Ovary (tissue), 9 donors: ENCODE results near the gene RGP1. TPM values are rescaled to one million over a fixed set of nuclear protein-coding genes. Genes with fewer than 3 reads are reported as not detected.

Experiments
- DNase-seq, 5 donors: peaks; one replicate each; pipeline ENCODE4 v3.0.0-alpha.2; 2019 to 2020
- H3K27ac ChIP-seq, 2 donors: fragments of 200-600 bp; one replicate each; pipeline versions ENCODE4 v1.5.1 to v1.8.0; 2019 to 2022
- H3K27me3 ChIP-seq: fragments of 200-600 bp; one replicate; pipeline ENCODE4 v1.8.0; 2022
- H3K36me3 ChIP-seq: fragments of 200-600 bp; sonication (generic); one replicate; pipeline ENCODE4 v1.5.1; 2019
- H3K4me1 ChIP-seq: one replicate; pipeline ENCODE4 v1.8.1; 2013; ENCODE audit warnings: mild to moderate bottlenecking, moderate library complexity; ENCODE audit not compliant: insufficient read depth
- H3K4me3 ChIP-seq: fragments of 200-600 bp; sonication (generic); one replicate; pipeline ENCODE4 v1.5.1; 2017
- H3K9me3 ChIP-seq, 2 donors: fragments of 200-600 bp in 1 of 2; sonication (generic) in 1 of 2; one replicate each; pipeline versions ENCODE4 v1.5.1 to v1.8.1; 2013 to 2019; ENCODE audit warnings: mild to moderate bottlenecking in 1 of 2, moderate library complexity in 1 of 2
- EP300 ChIP-seq: sonication (generic); formaldehyde crosslinking; IDR thresholded peaks from one replicate; pipeline ENCODE4 v1.6.1; 2017; ENCODE audit warnings: antibody characterized with exemption
- POLR2A ChIP-seq: fragments of 450-650 bp; IDR thresholded peaks from one replicate; pipeline ENCODE4 v1.6.1; 2017; ENCODE audit warnings: antibody characterized with exemption, mild to moderate bottlenecking, moderate library complexity
- WGBS, 3 donors: extraction: QIAGEN DNeasy Blood & Tissue Kit in 1 of 3; methylation state at CpG; one replicate each; pipeline versions ENCODE4 v1.1.5 to v1.1.7; 2013 to 2017; 5-methylcytosine and 5-hydroxymethylcytosine counted together
- intact Hi-C, 4 donors: fragments of 100-400 bp; cut with DNase I; formaldehyde crosslinking; loops; one replicate each; pipeline versions ENCODE4 v1.11.0 to v1.15.1; 2022 to 2023
- polyA plus RNA-seq, 2 donors: library from polyadenylated mRNA; stranded (reverse); fragments of 200-250 nt in 1 of 2; fragments of 350-450 nt in 1 of 2; fragmentation: Illumina TruSeq in 1 of 2; extraction: RNeasy Lipid Tissue Mini Kit (QIAGEN cat#74804) in 1 of 2; gene quantifications; one replicate each; pipeline ENCODE4 v1.2.3, GENCODE V29; 2013 to 2014
- total RNA-seq, 7 donors: library from RNA; depleted of rRNA in 2 of 7; stranded (reverse); fragments of >200 nt in 2 of 7; fragmentation: NEBNext Ultra II Directional in 3 of 7; extraction: Animal tissue kit (Norgen Biotek cat#: 25700) in 3 of 7; gene quantifications; one replicate each; pipeline versions ENCODE4 v1.1.0 to v1.2.4, GENCODE V29; 2016 to 2023
- TF ChIP-seq, protein P1 (sequence below), 3 donors: fragments of 450-650 bp in 2 of 3; fragments of 200-600 bp in 1 of 3; IDR thresholded peaks; one replicate each; pipeline versions ENCODE4 v1.5.1 to v1.8.0; 2016 to 2022; ENCODE audit warnings: antibody characterized with exemption in 3 of 3, mild to moderate bottlenecking in 1 of 3
- donor health status: DM: no; HTN: no; CAD: no; lungs with moderate emphysema.
- donor health status: DM: no; HTN: no; CAD: no.
- donor health status: Bipolar disorder and iron deficiency.
- donor health status: DM: yes; HTN: yes; CAD: no.
- donor health status: DM: no; HTN: no; CAD: no.
- donor health status: DM: yes; HTN: yes; CAD: no.

RGP1 gene
- total and polyA plus RNA-seq, 9 donors = 9.4 to 32.3 (median 25.0) TPM

DNA sequence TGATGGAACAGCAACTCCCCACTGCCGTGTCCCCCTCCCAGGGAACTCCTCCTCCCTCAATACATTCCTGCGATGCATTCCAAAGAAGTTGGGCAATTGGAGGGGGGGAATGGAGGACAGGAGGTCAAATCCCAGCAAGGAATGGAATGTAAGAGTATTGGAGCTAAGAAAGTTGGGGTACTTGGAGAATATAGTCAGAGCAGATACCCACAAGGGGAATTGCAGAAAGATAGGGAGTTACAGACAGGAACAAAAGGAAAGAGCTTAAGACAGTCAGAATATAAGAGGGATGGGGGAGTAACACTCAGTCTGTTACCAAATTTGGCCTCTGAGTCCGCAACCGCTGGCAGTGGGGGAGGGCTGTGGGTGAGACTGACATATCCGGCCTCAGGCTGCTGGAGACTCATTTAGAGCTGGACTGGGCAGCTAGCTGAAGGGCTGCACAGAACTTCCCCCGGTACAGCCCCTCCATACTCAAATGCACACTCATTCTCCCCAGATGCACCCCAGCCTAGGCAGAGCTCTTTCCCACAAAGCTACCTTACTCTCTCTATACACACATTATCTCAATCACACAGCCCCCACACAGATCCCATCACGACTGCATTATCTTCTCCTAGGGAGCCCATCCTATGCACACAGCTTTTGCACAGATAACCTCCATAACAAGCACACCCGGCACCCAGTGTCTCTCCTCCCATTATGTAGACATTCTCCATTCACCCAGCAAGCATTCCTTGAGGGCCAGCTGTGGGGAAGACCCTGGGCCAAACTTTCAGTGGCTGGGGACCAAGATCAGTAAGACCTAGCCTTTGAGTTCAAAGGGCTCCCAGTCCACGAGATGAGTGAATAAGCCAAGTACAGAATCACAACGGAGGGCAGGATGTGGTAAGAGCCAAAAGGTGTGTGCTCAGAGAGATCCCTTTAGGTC, 20.8 kb upstream of the RGP1 start:
- peak overlapping the region; percentile 34 for H3K4me3 ChIP-seq
- 0 to 3% (median 2%) methylated on average over 10 of the region's 10 CpGs for WGBS, 3 donors
- H3K27ac ChIP-seq = peak overlapping the region in 1 of 2 donors; percentile 52
- DNase-seq = peak; percentile 72 to 79 (median 74)
- intact Hi-C loops = loop anchor here in 3 of 4 donors (5.0 kb wide), 4 partner anchors 36 to 741 kb away; partner anchors contain the start of genes CCDC107 (in 1 of the 3), DNAJB5 (in 1 of the 3) and RMRP (in 1 of the 3)
- TF ChIP-seq, protein P1, sequence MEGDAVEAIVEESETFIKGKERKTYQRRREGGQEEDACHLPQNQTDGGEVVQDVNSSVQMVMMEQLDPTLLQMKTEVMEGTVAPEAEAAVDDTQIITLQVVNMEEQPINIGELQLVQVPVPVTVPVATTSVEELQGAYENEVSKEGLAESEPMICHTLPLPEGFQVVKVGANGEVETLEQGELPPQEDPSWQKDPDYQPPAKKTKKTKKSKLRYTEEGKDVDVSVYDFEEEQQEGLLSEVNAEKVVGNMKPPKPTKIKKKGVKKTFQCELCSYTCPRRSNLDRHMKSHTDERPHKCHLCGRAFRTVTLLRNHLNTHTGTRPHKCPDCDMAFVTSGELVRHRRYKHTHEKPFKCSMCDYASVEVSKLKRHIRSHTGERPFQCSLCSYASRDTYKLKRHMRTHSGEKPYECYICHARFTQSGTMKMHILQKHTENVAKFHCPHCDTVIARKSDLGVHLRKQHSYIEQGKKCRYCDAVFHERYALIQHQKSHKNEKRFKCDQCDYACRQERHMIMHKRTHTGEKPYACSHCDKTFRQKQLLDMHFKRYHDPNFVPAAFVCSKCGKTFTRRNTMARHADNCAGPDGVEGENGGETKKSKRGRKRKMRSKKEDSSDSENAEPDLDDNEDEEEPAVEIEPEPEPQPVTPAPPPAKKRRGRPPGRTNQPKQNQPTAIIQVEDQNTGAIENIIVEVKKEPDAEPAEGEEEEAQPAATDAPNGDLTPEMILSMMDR (IDR thresholded peaks at IDR 0.05) = no peak
- TF ChIP-seq POLR2A (no peak), EP300 (peak; percentile 7)
- H3K9me3 ChIP-seq = no peaks in the 10 kb centered on the region
- no peaks in the 10 kb centered on the region for H3K27me3 ChIP-seq
- peaks cover 34% of the 10 kb centered on the region for H3K4me1 ChIP-seq
- no peaks in the 10 kb centered on the region for H3K36me3 ChIP-seq

DNA sequence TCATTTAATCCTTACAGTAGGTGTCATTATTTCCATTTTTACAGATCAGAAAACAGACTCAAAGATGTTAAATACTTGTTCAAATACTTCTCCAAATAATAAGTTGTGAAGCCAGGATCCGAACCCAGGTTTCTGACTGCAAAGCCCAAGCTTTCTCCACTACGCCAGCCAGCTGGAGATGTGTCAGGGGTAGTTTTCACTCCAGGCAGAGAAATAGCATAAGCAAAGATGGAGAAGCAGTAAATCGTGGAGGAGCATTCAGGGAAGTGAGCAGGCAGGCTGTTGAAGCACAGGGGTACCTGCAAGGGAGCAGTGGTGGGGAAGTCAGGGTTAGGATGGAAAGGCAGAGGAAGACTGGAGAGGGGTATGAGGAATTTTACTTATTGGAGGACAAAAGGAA, 20.0 kb upstream of the RGP1 start:
- Histone ChIP-seq H3K27ac (no peak overlapping the region), H3K36me3 (no peaks in the 10 kb centered on the region), H3K27me3 (no peaks in the 10 kb centered on the region), H3K9me3 (no peaks in the 10 kb centered on the region), H3K4me3 (peak overlapping the region; percentile 92), H3K4me1 (peaks cover 34% of the 10 kb centered on the region)
- TF ChIP-seq POLR2A (no peak), EP300 (no peak)
- TF ChIP-seq, protein P1 (IDR thresholded peaks at IDR 0.05) = no peak
- 13 to 30% (median 26%) methylated on average over 3 of the region's 3 CpGs for WGBS, 3 donors
- DNase-seq = no peak
- intact Hi-C loops = loop anchor here in 3 of 4 donors (5.0 kb wide), 4 partner anchors 37 to 742 kb away; partner anchors contain the start of genes CCDC107 (in 1 of the 3), DNAJB5 (in 1 of the 3) and RMRP (in 1 of the 3)

DNA sequence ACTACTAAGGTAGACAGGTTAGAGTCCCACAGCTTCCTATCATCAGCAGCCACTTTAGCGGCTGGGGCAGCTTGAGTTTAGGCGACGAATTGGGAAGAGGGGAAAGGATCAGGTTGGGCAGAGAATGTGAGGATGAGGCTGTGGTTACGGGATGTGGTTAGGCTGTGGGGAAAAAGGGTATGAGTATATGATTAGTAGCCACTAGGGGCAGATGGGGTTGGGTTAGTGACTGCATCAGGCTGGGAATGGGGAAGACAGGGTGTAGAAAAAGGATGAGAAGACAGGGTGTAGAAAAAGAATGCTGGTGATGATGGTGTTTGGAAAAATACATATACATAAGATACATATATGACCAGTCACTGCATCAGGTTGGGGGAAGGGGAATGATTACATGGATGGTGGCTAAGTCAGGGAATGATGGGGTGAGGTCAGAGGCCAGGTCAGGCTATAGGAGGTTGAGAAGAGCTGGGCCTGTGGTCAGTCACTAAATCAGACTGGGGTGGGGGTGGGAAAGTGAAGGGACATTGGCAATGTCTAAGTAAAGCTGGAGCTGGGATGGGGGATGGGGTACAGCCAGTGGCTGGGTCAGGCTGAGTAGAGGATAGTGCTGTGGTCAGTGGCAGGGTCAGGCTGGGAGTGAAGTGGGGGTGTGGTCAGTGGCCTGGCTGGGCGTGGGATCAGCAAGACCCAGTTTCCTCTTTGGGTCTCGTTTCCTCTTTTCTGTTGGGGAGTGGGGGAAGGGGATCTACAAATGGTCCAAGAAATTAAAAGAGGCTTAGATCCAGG, 19.2 kb upstream of the RGP1 start:
- intact Hi-C loops = loop anchor here in 3 of 4 donors (5.0 kb wide), 4 partner anchors 38 to 743 kb away; partner anchors contain the start of genes CCDC107 (in 1 of the 3), DNAJB5 (in 1 of the 3) and RMRP (in 1 of the 3)
- Histone ChIP-seq H3K4me3 (peak overlapping the region; percentile 92), H3K4me1 (peaks cover 34% of the 10 kb centered on the region), H3K27ac (peak overlapping the region; percentile 92 to 96), H3K36me3 (no peaks in the 10 kb centered on the region), H3K9me3 (no peaks in the 10 kb centered on the region), H3K27me3 (no peaks in the 10 kb centered on the region)
- DNase-seq = peak in 2 of 5 donors; percentile 44 to 51
- 9 to 21% (median 14%) methylated on average over 6 of the region's 6 CpGs for WGBS, 3 donors
- no peak for TF ChIP-seq POLR2A
- no peak for TF ChIP-seq EP300
- TF ChIP-seq, protein P1 (IDR thresholded peaks at IDR 0.05) = peak in 1 of 3 donors; percentile 11

DNA sequence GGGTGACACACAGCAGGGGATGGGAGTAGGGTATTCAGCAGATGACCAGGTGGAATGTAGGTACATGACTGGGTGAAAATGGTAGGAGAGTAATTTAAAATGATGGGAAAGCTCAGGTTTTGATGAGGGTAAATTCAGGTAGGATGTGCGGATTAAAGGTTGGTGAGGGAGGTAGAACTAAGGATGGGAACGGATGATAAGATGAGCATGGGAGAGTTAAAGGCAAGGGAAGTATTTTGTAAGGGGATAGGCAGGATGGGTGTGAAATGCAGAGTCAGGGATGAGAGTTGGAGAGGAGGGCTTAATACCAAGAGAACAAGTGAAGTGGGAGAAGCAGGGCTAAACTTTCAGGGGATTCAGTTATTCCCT, 18.6 kb upstream of the RGP1 start:
- no peaks in the 10 kb centered on the region for H3K9me3 ChIP-seq
- 61 to 67% (median 64%) methylated on average over 2 of the region's 2 CpGs for WGBS, 3 donors
- TF ChIP-seq POLR2A (no peak), EP300 (no peak)
- TF ChIP-seq, protein P1 (IDR thresholded peaks at IDR 0.05) = no peak
- H3K36me3 ChIP-seq = no peaks in the 10 kb centered on the region
- H3K27ac ChIP-seq = peak overlapping the region; percentile 92 to 96
- intact Hi-C loops = loop anchor here in 1 of 4 donors (5.0 kb wide), 1 partner anchor 68 kb away; no protein-coding TSS in a partner anchor
- DNase-seq = no peak
- peak overlapping the region; percentile 92 for H3K4me3 ChIP-seq
- H3K27me3 ChIP-seq = no peaks in the 10 kb centered on the region
- H3K4me1 ChIP-seq = peaks cover 34% of the 10 kb centered on the region
